Caco-2 (cell line): ENCODE results near the gene MAGEB3. TPM values are rescaled to one million over a fixed set of nuclear protein-coding genes. Genes with fewer than 3 reads are reported as not detected.

ENCODE experiments used
- BruUV-seq: library from RNA; stranded (reverse); fragments of 400-500 nt; replicated peaks from 2 replicates; lab custom pipeline; 2021; lab: Mats Ljungman, UMichigan
- CTCF ChIA-PET: fragments of 300-600 bp; sonication (Branson Sonifier 250); formaldehyde crosslinking; loops from one replicate; lab custom pipeline; 2022; ENCODE audit warnings: antibody characterized with exemption; lab: Charles Lee
- POLR2A ChIA-PET: fragments of 300-600 bp; sonication (Branson Sonifier 250); formaldehyde crosslinking; loops from one replicate; lab custom pipeline; 2022; ENCODE audit warnings: antibody characterized with exemption; lab: Charles Lee
- DNase-seq, 2 experiments: peaks; one replicate each; pipeline versions ENCODE4 v3.0.0 to v3.0.0-alpha.2; 2020 to 2022
- H3K27me3 ChIP-seq: replicated peaks from 2 replicates; pipeline ENCODE4 v1.6.0; 2011; ENCODE audit warnings: low read length; ENCODE audit not compliant: control insufficient read depth, insufficient read depth
- H3K36me3 ChIP-seq: 2 replicates; pipeline ENCODE4 v1.5.1; 2011; ENCODE audit warnings: low read length; ENCODE audit not compliant: control insufficient read depth, insufficient read depth
- H3K4me1 ChIP-seq: fragments of 250-450 bp; sonication (Bioruptor Pico); 2 replicates; pipeline ENCODE4 v1.5.1; 2020; ENCODE audit warnings: mild to moderate bottlenecking
- H3K4me3 ChIP-seq: 2 replicates; pipeline ENCODE4 v1.5.1; 2011; ENCODE audit warnings: low read depth, mild to moderate bottlenecking, control low read depth, low read length
- H3K9me3 ChIP-seq: fragments of 250-450 bp; sonication (Bioruptor Pico); 2 replicates; pipeline ENCODE4 v1.5.1; 2020; ENCODE audit warnings: mild to moderate bottlenecking, moderate library complexity
- H3K27ac Mint-ChIP-seq: one replicate; pipeline ENCODE4 v1.8.0; 2022; ENCODE audit warnings: mixed read lengths; ENCODE audit not compliant: unreplicated experiment
- H3K27me3 Mint-ChIP-seq: one replicate; pipeline ENCODE4 v1.8.0; 2022; ENCODE audit warnings: mixed read lengths; ENCODE audit not compliant: insufficient read depth, unreplicated experiment
- H3K36me3 Mint-ChIP-seq: one replicate; pipeline ENCODE4 v1.8.0; 2022; ENCODE audit warnings: mild to moderate bottlenecking, mixed read lengths; ENCODE audit not compliant: insufficient read depth, unreplicated experiment
- H3K4me1 Mint-ChIP-seq: one replicate; pipeline ENCODE4 v1.8.0; 2022; ENCODE audit warnings: low read depth, mixed read lengths; ENCODE audit not compliant: unreplicated experiment
- H3K4me3 Mint-ChIP-seq: one replicate; pipeline ENCODE4 v1.8.0; 2022; ENCODE audit warnings: mild to moderate bottlenecking, moderate library complexity, mixed read lengths; ENCODE audit not compliant: unreplicated experiment
- H3K9me3 Mint-ChIP-seq: one replicate; pipeline ENCODE4 v1.8.0; 2022; ENCODE audit warnings: mixed read lengths; ENCODE audit not compliant: unreplicated experiment
- CTCF ChIP-seq, 2 experiments: fragments of 200-600 bp in 1 of 2; IDR thresholded peaks; 1 replicate in 1 of 2; 2 replicates in 1 of 2; pipeline versions ENCODE4 v1.5.1 to v1.8.0; 2011 to 2022; ENCODE audit warnings: antibody characterized with exemption in 1 of 2, control low read depth in 1 of 2, inconsistent platforms in 1 of 2, low read depth in 1 of 2, low read length in 1 of 2, mild to moderate bottlenecking in 1 of 2, moderate library complexity in 1 of 2; ENCODE audit not compliant: insufficient read depth in 1 of 2, severe bottlenecking in 1 of 2, unreplicated experiment in 1 of 2
- intact Hi-C: fragments of 100-400 bp; cut with micrococcal nuclease; formaldehyde crosslinking; loops from one replicate; pipeline ENCODE4 v1.10.0; 2022; ENCODE audit not compliant: unreplicated experiment
- total RNA-seq: library from RNA; stranded (reverse); gene quantifications from 2 replicates; pipeline ENCODE4 v1.2.3, GENCODE V29; 2022

MAGEB3 gene
- total RNA-seq, 1 experiment from 2014 or later: not detected

- H3K9me3 Mint-ChIP-seq: no peaks in the 10 kb centered on the region
- POLR2A ChIA-PET: no interaction called here
- peaks cover 3% of the 10 kb centered on the region for H3K27me3 Mint-ChIP-seq
Measured at GRCh38 chrX:30253257-30253656, 22.8 kb downstream of the MAGEB3 start.

GRCh38 chrX:30259927-30260326 lies 29.5 kb downstream of the MAGEB3 start:
- TF ChIP-seq CTCF (IDR thresholded peaks at IDR 0.05; ENCODE audit: insufficient read depth in 1 of 2, low read depth in 1 of 2, low read length in 1 of 2, severe bottlenecking in 1 of 2, unreplicated experiment in 1 of 2): no peak
- Histone ChIP-seq H3K9me3 (no peaks in the 10 kb centered on the region), H3K4me1 (no peaks in the 10 kb centered on the region), H3K36me3 (no peaks in the 10 kb centered on the region), H3K27me3 (no peaks in the 10 kb centered on the region), H3K4me3 (no peak overlapping the region)
- Mint-ChIP-seq H3K9me3 (no peaks in the 10 kb centered on the region), H3K4me3 (no peak overlapping the region), H3K27me3 (peaks cover 3% of the 10 kb centered on the region), H3K4me1 (no peaks in the 10 kb centered on the region), H3K27ac (no peak overlapping the region), H3K36me3 (no peaks in the 10 kb centered on the region)
- ChIA-PET CTCF (no interaction called here), POLR2A (no interaction called here)
- no TSS peak for BruUV-seq
- intact Hi-C loops: no loop called here
- DNase-seq: no peak

More at GRCh38 chrX:30253257-30253656, 22.8 kb downstream of the MAGEB3 start:
- H3K36me3 Mint-ChIP-seq: no peaks in the 10 kb centered on the region
- no peak for TF ChIP-seq CTCF (IDR thresholded peaks at IDR 0.05; ENCODE audit: insufficient read depth in 1 of 2, low read depth in 1 of 2, low read length in 1 of 2, severe bottlenecking in 1 of 2, unreplicated experiment in 1 of 2)
- intact Hi-C loops: no loop called here
- no peaks in the 10 kb centered on the region for H3K27me3 ChIP-seq
- CTCF ChIA-PET: no interaction called here
- no peak for DNase-seq
- no peaks in the 10 kb centered on the region for H3K9me3 ChIP-seq
- H3K4me1 ChIP-seq: no peaks in the 10 kb centered on the region
- no peak overlapping the region for H3K4me3 ChIP-seq
- H3K4me1 Mint-ChIP-seq: no peaks in the 10 kb centered on the region
- BruUV-seq: no TSS peak
- H3K27ac Mint-ChIP-seq: no peak overlapping the region
- H3K4me3 Mint-ChIP-seq: no peak overlapping the region
- no peaks in the 10 kb centered on the region for H3K36me3 ChIP-seq

- Histone ChIP-seq H3K9me3 (no peaks in the 10 kb centered on the region), H3K4me3 (no peak overlapping the region), H3K27me3 (no peaks in the 10 kb centered on the region), H3K36me3 (no peaks in the 10 kb centered on the region), H3K4me1 (no peaks in the 10 kb centered on the region)
- BruUV-seq: no TSS peak
- no peaks in the 10 kb centered on the region for H3K36me3 Mint-ChIP-seq
- peaks cover 8% of the 10 kb centered on the region for H3K27me3 Mint-ChIP-seq
- H3K9me3 Mint-ChIP-seq: no peaks in the 10 kb centered on the region
- no peaks in the 10 kb centered on the region for H3K4me1 Mint-ChIP-seq
- POLR2A ChIA-PET: no interaction called here
- H3K4me3 Mint-ChIP-seq: no peak overlapping the region
- no peak for DNase-seq
- intact Hi-C loops: no loop called here
- CTCF ChIA-PET: no interaction called here
- no peak overlapping the region for H3K27ac Mint-ChIP-seq
- TF ChIP-seq CTCF (IDR thresholded peaks at IDR 0.05; ENCODE audit: insufficient read depth in 1 of 2, low read depth in 1 of 2, low read length in 1 of 2, severe bottlenecking in 1 of 2, unreplicated experiment in 1 of 2): no peak
Measured at GRCh38 chrX:30261012-30261411, 30.6 kb downstream of the MAGEB3 start.
